Measurements from ENCODE around the gene IFNLR1. TPM values are rescaled to one million over a fixed set of nuclear protein-coding genes. Genes with fewer than 3 reads are reported as not detected.

Gene IFNLR1
- total RNA-seq, 4 donors from 2014 or later: 2.5 to 4.6 (median 3.5) TPM

GRCh38 chr1:24180676-24181075 is 6.4 kb downstream of the IFNLR1 start:
- 100% methylated on average over 1 of the region's 6 CpGs; no CpG with 5 or more reads in 1 of the 2 donors for WGBS, 2 donors
- Histone ChIP-seq H3K9me3 (no peaks in the 10 kb centered on the region), H3K27me3 (no peaks in the 10 kb centered on the region), H3K27ac (no peak overlapping the region), H3K4me1 (peaks cover 0 to 21% (median 0%) of the 10 kb centered on the region in 3 donors), H3K36me3 (peaks cover 0 to 8% (median 0%) of the 10 kb centered on the region in 3 donors), H3K4me3 (no peak overlapping the region)
- TF ChIP-seq CTCF (IDR thresholded peaks at IDR 0.05): no peak
- TF ChIP-seq POLR2A (IDR thresholded peaks at IDR 0.05): no peak
- intact Hi-C loops (cut with DNase I): no loop called here
- DNase-seq: no peak

GRCh38 chr1:24179251-24179840 is 7.7 kb downstream of the IFNLR1 start:
- no peak for DNase-seq
- Histone ChIP-seq H3K4me3 (no peak overlapping the region), H3K27ac (no peak overlapping the region), H3K36me3 (peaks cover 0 to 8% (median 0%) of the 10 kb centered on the region in 3 donors), H3K4me1 (peaks cover 0 to 31% (median 0%) of the 10 kb centered on the region in 3 donors), H3K9me3 (no peaks in the 10 kb centered on the region), H3K27me3 (no peaks in the 10 kb centered on the region)
- intact Hi-C loops (cut with DNase I): no loop called here
- 83 to 85% methylated on average over 10 of the region's 10 CpGs for WGBS, 2 donors
- TF ChIP-seq CTCF (IDR thresholded peaks at IDR 0.05): no peak
- no peak for TF ChIP-seq POLR2A (IDR thresholded peaks at IDR 0.05)

- Histone ChIP-seq H3K27me3 (no peaks in the 10 kb centered on the region), H3K36me3 (peaks cover 0 to 8% (median 0%) of the 10 kb centered on the region in 3 donors), H3K9me3 (no peaks in the 10 kb centered on the region), H3K4me1 (peaks cover 0 to 31% (median 0%) of the 10 kb centered on the region in 3 donors), H3K4me3 (no peak overlapping the region), H3K27ac (no peak overlapping the region)
- WGBS, 2 donors: 88% methylated on average over 3 of the region's 3 CpGs
- intact Hi-C loops (cut with DNase I): no loop called here
- no peak for DNase-seq
- TF ChIP-seq CTCF (IDR thresholded peaks at IDR 0.05): no peak
Measured at GRCh38 chr1:24178407-24178806, 8.7 kb downstream of the IFNLR1 start.

GRCh38 chr1:24177161-24177560 is 9.9 kb downstream of the IFNLR1 start:
- WGBS, 2 donors: 87 to 92% methylated on average over 10 of the region's 10 CpGs
- no peak for TF ChIP-seq CTCF (IDR thresholded peaks at IDR 0.05)
- TF ChIP-seq POLR2A (IDR thresholded peaks at IDR 0.05): no peak
- no peak overlapping the region for H3K4me3 ChIP-seq
- peaks cover 0 to 12% (median 0%) of the 10 kb centered on the region in 3 donors for H3K36me3 ChIP-seq
- DNase-seq: no peak
- H3K4me1 ChIP-seq: peaks cover 0 to 26% (median 0%) of the 10 kb centered on the region in 3 donors
- no peaks in the 10 kb centered on the region for H3K9me3 ChIP-seq
- intact Hi-C loops (cut with DNase I): no loop called here
- H3K27ac ChIP-seq: no peak overlapping the region
- H3K27me3 ChIP-seq: no peaks in the 10 kb centered on the region

GRCh38 chr1:24175033-24175755 is 11.9 kb downstream of the IFNLR1 start:
- Histone ChIP-seq H3K27me3 (no peaks in the 10 kb centered on the region), H3K27ac (peak overlapping the region in 2 of 4 donors; percentile 53 to 64), H3K9me3 (no peaks in the 10 kb centered on the region), H3K36me3 (peaks cover 0 to 12% (median 0%) of the 10 kb centered on the region in 3 donors), H3K4me1 (peaks cover 0 to 19% (median 0%) of the 10 kb centered on the region in 3 donors), H3K4me3 (no peak overlapping the region)
- WGBS, 2 donors: 48 to 68% methylated on average over 6 of the region's 6 CpGs
- no peak for DNase-seq
- intact Hi-C loops (cut with DNase I): no loop called here
- no peak for TF ChIP-seq POLR2A (IDR thresholded peaks at IDR 0.05)
- TF ChIP-seq CTCF (IDR thresholded peaks at IDR 0.05): no peak

Data from esophagus squamous epithelium (tissue), 5 donors.